Vagina (tissue), 2 donors: ENCODE results near the gene FAAP20. TPM values are rescaled to one million over a fixed set of nuclear protein-coding genes. Genes with fewer than 3 reads are reported as not detected.

ENCODE experiments used
- DNase-seq, 2 donors: peaks; one replicate each; pipeline ENCODE4 v3.0.0-alpha.2; 2017; ENCODE audit errors: extremely low spot score in 2 of 2
- H3K27ac ChIP-seq: fragments of 200-600 bp; sonication (generic); one replicate; pipeline ENCODE4 v1.5.1; 2019
- H3K27me3 ChIP-seq: fragments of 200-600 bp; sonication (generic); one replicate; pipeline ENCODE4 v1.5.1; 2019
- H3K36me3 ChIP-seq, 2 donors: fragments of 200-600 bp; sonication (generic); one replicate each; pipeline ENCODE4 v1.5.1; 2017 to 2019
- H3K4me1 ChIP-seq: fragments of 200-600 bp; sonication (generic); one replicate; pipeline ENCODE4 v1.5.1; 2019
- H3K4me3 ChIP-seq, 2 donors: fragments of 200-600 bp; sonication (generic); 1 replicate in 1 of 2; 2 replicates in 1 of 2; pipeline ENCODE4 v1.5.1; 2016 to 2019
- H3K9me3 ChIP-seq: fragments of 200-600 bp; sonication (generic); one replicate; pipeline ENCODE4 v1.5.1; 2019
- POLR2A ChIP-seq, 2 donors: fragments of 450-650 bp; IDR thresholded peaks; one replicate each; pipeline ENCODE4 v1.6.1; 2017; ENCODE audit warnings: antibody characterized with exemption in 2 of 2, mild to moderate bottlenecking in 2 of 2, moderate library complexity in 2 of 2
- POLR2AphosphoS5 ChIP-seq, 2 donors: sonication (generic); formaldehyde crosslinking; IDR thresholded peaks; one replicate each; pipeline ENCODE4 v1.9.0; 2017; ENCODE audit warnings: antibody characterized with exemption in 2 of 2, mild to moderate bottlenecking in 2 of 2, low read depth in 1 of 2; ENCODE audit not compliant: insufficient read depth in 1 of 2
- intact Hi-C: fragments of 100-400 bp; cut with DNase I; formaldehyde crosslinking; loops from one replicate; pipeline ENCODE4 v1.15.1; 2023
- total RNA-seq: library from RNA; depleted of rRNA; stranded (reverse); fragments of >200 nt; gene quantifications from one replicate; pipeline ENCODE4 v1.2.3, GENCODE V29; 2016
- TF ChIP-seq, protein P1 (sequence below), 3 experiments: fragments of 450-650 bp in 2 of 3; fragments of 200-600 bp in 1 of 3; sonication (generic) in 1 of 3; IDR thresholded peaks; one replicate each; pipeline ENCODE4 v1.5.1; 2017 to 2019; ENCODE audit warnings: antibody characterized with exemption in 3 of 3, mild to moderate bottlenecking in 2 of 3, moderate library complexity in 2 of 3

FAAP20 gene
- total RNA-seq, 1 donor from 2014 or later: 92.3 TPM

GRCh38 chr1:2184934-2185333, 9.6 kb downstream of the FAAP20 start:
- Histone ChIP-seq H3K27ac (no peak overlapping the region), H3K36me3 (peaks cover 0 to 4% of the 10 kb centered on the region in 2 donors), H3K27me3 (no peaks in the 10 kb centered on the region), H3K4me1 (peaks cover 7% of the 10 kb centered on the region), H3K4me3 (no peak overlapping the region), H3K9me3 (no peaks in the 10 kb centered on the region)
- intact Hi-C loops: no loop called here
- DNase-seq: no peak
- TF ChIP-seq, protein P1, sequence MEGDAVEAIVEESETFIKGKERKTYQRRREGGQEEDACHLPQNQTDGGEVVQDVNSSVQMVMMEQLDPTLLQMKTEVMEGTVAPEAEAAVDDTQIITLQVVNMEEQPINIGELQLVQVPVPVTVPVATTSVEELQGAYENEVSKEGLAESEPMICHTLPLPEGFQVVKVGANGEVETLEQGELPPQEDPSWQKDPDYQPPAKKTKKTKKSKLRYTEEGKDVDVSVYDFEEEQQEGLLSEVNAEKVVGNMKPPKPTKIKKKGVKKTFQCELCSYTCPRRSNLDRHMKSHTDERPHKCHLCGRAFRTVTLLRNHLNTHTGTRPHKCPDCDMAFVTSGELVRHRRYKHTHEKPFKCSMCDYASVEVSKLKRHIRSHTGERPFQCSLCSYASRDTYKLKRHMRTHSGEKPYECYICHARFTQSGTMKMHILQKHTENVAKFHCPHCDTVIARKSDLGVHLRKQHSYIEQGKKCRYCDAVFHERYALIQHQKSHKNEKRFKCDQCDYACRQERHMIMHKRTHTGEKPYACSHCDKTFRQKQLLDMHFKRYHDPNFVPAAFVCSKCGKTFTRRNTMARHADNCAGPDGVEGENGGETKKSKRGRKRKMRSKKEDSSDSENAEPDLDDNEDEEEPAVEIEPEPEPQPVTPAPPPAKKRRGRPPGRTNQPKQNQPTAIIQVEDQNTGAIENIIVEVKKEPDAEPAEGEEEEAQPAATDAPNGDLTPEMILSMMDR (IDR thresholded peaks at IDR 0.05): no peak
- TF ChIP-seq POLR2A (IDR thresholded peaks at IDR 0.05): no peak
- TF ChIP-seq POLR2AphosphoS5 (IDR thresholded peaks at IDR 0.05; ENCODE audit: insufficient read depth in 1 of 2, low read depth in 1 of 2): no peak

DNA sequence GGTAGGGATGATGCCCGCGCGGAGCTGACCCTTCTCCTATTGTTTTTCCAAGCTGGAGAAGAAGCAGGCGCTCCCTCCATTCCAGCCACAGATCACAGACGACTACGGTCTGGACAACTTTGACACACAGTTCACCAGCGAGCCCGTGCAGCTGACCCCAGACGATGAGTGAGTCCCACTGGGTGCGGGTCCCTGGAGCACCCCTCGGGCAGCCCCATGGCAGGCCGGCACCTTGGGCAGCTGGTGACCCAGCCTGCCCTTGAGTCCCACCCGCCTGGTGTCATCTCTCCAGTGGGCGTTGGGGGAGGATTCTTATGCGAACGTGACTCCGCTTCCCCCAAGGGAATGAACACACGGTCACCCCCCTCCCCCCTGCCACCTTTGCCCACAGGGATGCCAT, 10.0 kb downstream of the FAAP20 start:
- Histone ChIP-seq H3K36me3 (peaks cover 0 to 4% of the 10 kb centered on the region in 2 donors), H3K9me3 (no peaks in the 10 kb centered on the region), H3K27me3 (no peaks in the 10 kb centered on the region), H3K27ac (no peak overlapping the region), H3K4me3 (no peak overlapping the region), H3K4me1 (peaks cover 5% of the 10 kb centered on the region)
- TF ChIP-seq POLR2AphosphoS5 (IDR thresholded peaks at IDR 0.05; ENCODE audit: insufficient read depth in 1 of 2, low read depth in 1 of 2): no peak
- TF ChIP-seq POLR2A (IDR thresholded peaks at IDR 0.05): no peak
- TF ChIP-seq, protein P1 (IDR thresholded peaks at IDR 0.05): no peak
- no peak for DNase-seq
- intact Hi-C loops: no loop called here

- Histone ChIP-seq H3K4me1 (peaks cover 1% of the 10 kb centered on the region), H3K36me3 (peaks cover 0 to 4% of the 10 kb centered on the region in 2 donors), H3K4me3 (no peak overlapping the region), H3K9me3 (no peaks in the 10 kb centered on the region), H3K27ac (no peak overlapping the region), H3K27me3 (no peaks in the 10 kb centered on the region)
- intact Hi-C loops: no loop called here
- TF ChIP-seq, protein P1 (IDR thresholded peaks at IDR 0.05): no peak
- TF ChIP-seq POLR2AphosphoS5 (IDR thresholded peaks at IDR 0.05; ENCODE audit: insufficient read depth in 1 of 2, low read depth in 1 of 2): no peak
- no peak for TF ChIP-seq POLR2A (IDR thresholded peaks at IDR 0.05)
- DNase-seq: no peak
These were observed 10.6 kb downstream of the FAAP20 start for GRCh38 chr1:2183937-2184334.

DNA sequence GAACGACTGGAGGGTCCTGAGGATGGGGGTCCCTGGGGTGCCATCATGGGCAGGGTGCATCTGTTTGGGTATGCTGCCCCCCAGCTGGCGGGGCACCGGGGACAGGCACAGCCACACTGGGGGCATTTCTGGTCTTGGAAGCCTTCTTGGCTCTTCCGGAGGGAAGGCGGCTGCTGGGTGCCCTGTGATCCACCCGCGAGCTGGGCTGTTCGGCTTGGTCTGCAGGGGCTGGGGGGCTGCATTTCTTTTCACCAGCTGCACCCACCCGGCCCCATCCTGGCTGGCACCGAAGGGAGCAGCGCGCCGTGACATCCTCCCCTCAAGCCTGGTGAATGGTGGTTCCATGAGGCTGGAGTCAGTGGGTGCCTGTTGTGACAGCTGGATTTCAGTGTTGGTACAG, 12.2 kb downstream of the FAAP20 start:
- TF ChIP-seq POLR2AphosphoS5 (IDR thresholded peaks at IDR 0.05; ENCODE audit: insufficient read depth in 1 of 2, low read depth in 1 of 2) (no peak), POLR2A (IDR thresholded peaks at IDR 0.05) (no peak)
- TF ChIP-seq, protein P1 (IDR thresholded peaks at IDR 0.05): no peak
- H3K4me1 ChIP-seq: no peaks in the 10 kb centered on the region
- no peak overlapping the region for H3K27ac ChIP-seq
- no peak for DNase-seq
- peaks cover 0 to 4% of the 10 kb centered on the region in 2 donors for H3K36me3 ChIP-seq
- no peak overlapping the region for H3K4me3 ChIP-seq
- no peaks in the 10 kb centered on the region for H3K9me3 ChIP-seq
- H3K27me3 ChIP-seq: no peaks in the 10 kb centered on the region
- intact Hi-C loops: no loop called here

- H3K36me3 ChIP-seq: peaks cover 0 to 4% of the 10 kb centered on the region in 2 donors
- intact Hi-C loops: no loop called here
These were observed 12.8 kb downstream of the FAAP20 start for GRCh38 chr1:2181752-2182151.

More at GRCh38 chr1:2181752-2182151, 12.8 kb downstream of the FAAP20 start:
- H3K4me1 ChIP-seq: no peaks in the 10 kb centered on the region
- DNase-seq: no peak
- no peaks in the 10 kb centered on the region for H3K27me3 ChIP-seq
- TF ChIP-seq POLR2A (IDR thresholded peaks at IDR 0.05): no peak
- H3K4me3 ChIP-seq: no peak overlapping the region
- H3K9me3 ChIP-seq: no peaks in the 10 kb centered on the region
- no peak overlapping the region for H3K27ac ChIP-seq
